ENCODE measurements around the gene MTRF1. TPM values are rescaled to one million over a fixed set of nuclear protein-coding genes. Genes with fewer than 3 reads are reported as not detected.

Gene MTRF1
- total and polyA plus RNA-seq, 2 of the 8 experiments (the other 6 are each of a cell fraction or from before 2014, with no cell fraction given), result 8.0 to 19.2 TPM

DNA sequence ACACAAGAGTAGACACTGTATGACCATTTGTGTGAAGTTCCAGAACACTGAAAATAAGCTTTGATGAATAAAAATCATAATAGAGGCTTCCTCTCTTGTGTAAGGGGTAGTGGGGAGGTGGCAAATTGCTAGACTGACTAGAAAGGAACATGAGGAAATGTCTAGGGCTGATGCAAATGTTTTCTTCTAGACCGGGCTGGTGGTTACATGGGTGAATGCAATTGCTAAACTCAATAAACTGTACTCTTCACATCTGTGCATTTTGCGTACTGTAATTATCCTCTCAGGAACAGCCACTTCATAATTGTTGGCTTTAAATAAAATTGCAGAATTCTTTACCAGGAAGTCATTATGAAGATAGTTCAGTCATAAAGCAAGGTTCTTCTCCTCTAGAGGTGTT lies 63.9 kb downstream of the MTRF1 start:
- Histone ChIP-seq H2AFZ (ENCODE audit: low read length) (no peak overlapping the region), H2BK12ac (ENCODE audit: low read depth, low read length) (no peak overlapping the region), H4K20me1 (replicated peaks in 1 of 2; ENCODE audit: control insufficient read depth in 1 of 2, insufficient read depth in 2 of 2, low read length in 2 of 2) (no peaks in the 10 kb centered on the region), H3K4me3 (ENCODE audit: extremely low read depth in 1 of 4, insufficient read depth in 2 of 4, low read depth in 3 of 4, low read length in 4 of 4) (no peak overlapping the region), H3K27ac (ENCODE audit: low read depth, low read length) (no peak overlapping the region), H3K23ac (ENCODE audit: insufficient read length) (no peak overlapping the region), H3K4me2 (ENCODE audit: insufficient read depth in 1 of 2, low read depth in 2 of 2, low read length in 2 of 2) (no peak overlapping the region), H3K79me1 (ENCODE audit: low read depth, low read length) (no peaks in the 10 kb centered on the region), H3K9ac (replicated peaks in 1 of 4; ENCODE audit: extremely low read depth in 1 of 4, low read depth in 3 of 4, low read length in 3 of 4) (no peak overlapping the region), H3K79me2 (ENCODE audit: control insufficient read depth in 1 of 2, insufficient read depth in 2 of 2, low read length in 2 of 2) (no peaks in the 10 kb centered on the region), H3K9me3 (ENCODE audit: insufficient read depth in 2 of 2, low read depth in 1 of 2, low read length in 1 of 2) (no peaks in the 10 kb centered on the region), H2BK120ac (replicated peaks; ENCODE audit: low read depth, low read length) (no peak overlapping the region), H3K4ac (replicated peaks; ENCODE audit: insufficient read length, low read depth, low read length) (no peak overlapping the region), H3K27me3 (replicated peaks in 1 of 4; ENCODE audit: control insufficient read depth in 3 of 4, extremely low read depth in 1 of 4, insufficient read depth in 3 of 4, low read length in 3 of 4) (no peaks in the 10 kb centered on the region), H2BK5ac (ENCODE audit: low read depth, low read length) (no peak overlapping the region), H2BK15ac (ENCODE audit: low read length) (no peak overlapping the region), H3K23me2 (ENCODE audit: low read depth, low read length) (no peaks in the 10 kb centered on the region), H3K56ac (replicated peaks; ENCODE audit: insufficient read length, low read depth, low read length) (no peak overlapping the region), H3K4me1 (replicated peaks in 1 of 4; ENCODE audit: control insufficient read depth in 3 of 4, insufficient read depth in 4 of 4, low read length in 3 of 4) (no peaks in the 10 kb centered on the region), H4K91ac (replicated peaks; ENCODE audit: insufficient read length, low read length) (no peak overlapping the region), H4K8ac (ENCODE audit: extremely low read depth, insufficient read depth, low read length) (no peak overlapping the region), H2BK20ac (ENCODE audit: low read length) (no peak overlapping the region), H3K18ac (ENCODE audit: extremely low read depth, low read length) (no peak overlapping the region), H3K14ac (ENCODE audit: insufficient read length) (no peak overlapping the region), H4K5ac (ENCODE audit: insufficient read length, low read depth, low read length) (no peak overlapping the region), H3K36me3 (ENCODE audit: control insufficient read depth in 2 of 4, insufficient read depth in 4 of 4, low read length in 3 of 4) (no peaks in the 10 kb centered on the region), H2AK5ac (ENCODE audit: low read depth, low read length) (no peak overlapping the region)
- WGBS, 2 experiments (ENCODE audit: extremely low coverage in 1 of 2, insufficient coverage in 1 of 2, insufficient read length in 1 of 2, insufficient replicate concordance in 2 of 2, low coverage in 1 of 2, low lambda C conversion rate in 2 of 2, missing lambda C conversion rate in 1 of 2), result 95% methylated on average over 2 of the region's 2 CpGs; no CpG with 5 or more reads in 1 of the 2 experiments
- FAIRE-seq (no peak), DNase-seq (ENCODE audit: low read depth in 1 of 2, low spot score in 2 of 2) (no peak)
- ChIA-PET POLR2A (ENCODE audit: partially characterized antibody) (no interaction called here), CTCF (ENCODE audit: partially characterized antibody) (interaction anchor here (1.3 kb wide), 1 partner anchor 125 kb away, joined by 4 read pairs; no protein-coding TSS in a partner anchor)
- TF ChIP-seq TAF7 (optimal IDR thresholded peaks at IDR 0.05; ENCODE audit: borderline replicate concordance, low read depth, low read length), result no peak
- no peak for TF ChIP-seq SIN3A (conservative IDR thresholded peaks at IDR 0.05 in 1 of 2, IDR thresholded peaks at IDR 0.05 in 1 of 2; ENCODE audit: low read depth in 1 of 2, low read length in 2 of 2)
- no peak for TF ChIP-seq SP4 (IDR thresholded peaks at IDR 0.05; ENCODE audit: low read length)
- TF ChIP-seq YY1 (IDR thresholded peaks at IDR 0.05; ENCODE audit: low read depth, low read length), result no peak
- no peak for TF ChIP-seq TBP (IDR thresholded peaks at IDR 0.05; ENCODE audit: low read depth, low read length)
- no peak for TF ChIP-seq KDM4A (IDR thresholded peaks at IDR 0.05; ENCODE audit: low read depth, low read length, severe bottlenecking)
- TF ChIP-seq CBX5 (IDR thresholded peaks at IDR 0.05; ENCODE audit: low read depth, low read length), result no peak
- no peak for TF ChIP-seq SUZ12 (IDR thresholded peaks at IDR 0.05; ENCODE audit: low read length)
- TF ChIP-seq, protein P1, sequence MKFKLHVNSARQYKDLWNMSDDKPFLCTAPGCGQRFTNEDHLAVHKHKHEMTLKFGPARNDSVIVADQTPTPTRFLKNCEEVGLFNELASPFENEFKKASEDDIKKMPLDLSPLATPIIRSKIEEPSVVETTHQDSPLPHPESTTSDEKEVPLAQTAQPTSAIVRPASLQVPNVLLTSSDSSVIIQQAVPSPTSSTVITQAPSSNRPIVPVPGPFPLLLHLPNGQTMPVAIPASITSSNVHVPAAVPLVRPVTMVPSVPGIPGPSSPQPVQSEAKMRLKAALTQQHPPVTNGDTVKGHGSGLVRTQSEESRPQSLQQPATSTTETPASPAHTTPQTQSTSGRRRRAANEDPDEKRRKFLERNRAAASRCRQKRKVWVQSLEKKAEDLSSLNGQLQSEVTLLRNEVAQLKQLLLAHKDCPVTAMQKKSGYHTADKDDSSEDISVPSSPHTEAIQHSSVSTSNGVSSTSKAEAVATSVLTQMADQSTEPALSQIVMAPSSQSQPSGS (IDR thresholded peaks at IDR 0.05; ENCODE audit: low read length), result no peak
- TF ChIP-seq GTF2F1 (IDR thresholded peaks at IDR 0.05; ENCODE audit: borderline replicate concordance, low read depth, low read length), result no peak
- TF ChIP-seq BCL11A (IDR thresholded peaks at IDR 0.05; ENCODE audit: low read depth in 2 of 2, low read length in 2 of 2), result no peak
- no peak for TF ChIP-seq ATF3 (IDR thresholded peaks at IDR 0.05; ENCODE audit: insufficient read depth, low read depth, low read length)

Data from H1 (cell line).